Dedifferentiated amniotic fluid mesenchymal stem cell (primary cell): ENCODE data around the gene CHIC2.
"Not testable (repeated sequence)": the region's sequence is repeated elsewhere in the genome, so short reads cannot be mapped to it uniquely, and the experiment has no call there.

Source experiments
- DNase-seq: peaks from one replicate; pipeline ENCODE4 v3.0.0-alpha.2; 2016; ENCODE audit errors: extremely low spot score

Gene CHIC2

DNA sequence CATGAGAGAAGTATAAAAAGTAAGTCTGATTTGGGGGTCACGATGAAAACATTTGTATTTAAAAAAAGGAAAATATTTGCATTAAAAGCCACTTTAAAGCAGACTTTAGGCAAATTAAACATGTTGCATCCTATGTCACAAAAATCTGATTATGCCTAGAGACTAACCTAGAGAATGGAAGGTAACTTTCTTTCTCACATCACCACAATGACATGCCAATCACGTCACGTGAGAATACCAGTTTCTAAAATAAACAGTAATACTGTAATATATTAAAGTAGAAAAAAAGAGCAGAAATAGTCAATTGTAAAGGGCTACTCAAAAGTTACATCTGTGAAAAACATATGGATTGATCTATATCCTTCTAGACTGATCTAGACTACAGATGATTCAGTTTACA, 3.3 kb downstream of the CHIC2 start:
- DNase-seq = no peak

DNA sequence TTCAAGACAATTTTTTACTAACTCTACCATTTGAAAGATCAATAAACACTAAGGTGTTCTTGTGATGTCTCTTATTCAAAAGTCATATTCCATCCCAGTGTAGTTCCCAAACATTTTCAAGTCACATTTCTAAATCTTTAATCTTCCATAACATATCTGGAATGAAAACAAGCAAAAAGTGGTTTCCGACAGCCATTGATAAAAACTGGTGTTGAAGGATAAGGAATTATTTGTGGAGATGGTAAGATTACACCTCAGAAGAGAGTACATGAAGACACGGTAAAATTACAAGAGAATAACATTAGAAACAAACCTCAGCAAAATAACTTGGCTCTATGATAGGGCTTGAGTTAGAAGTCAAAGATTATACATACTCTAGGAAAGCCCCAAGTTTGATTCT, 4.3 kb downstream of the CHIC2 start:
- no peak for DNase-seq

- DNase-seq = no peak
Measured at GRCh38 chr4:54058171-54058570, 6.2 kb downstream of the CHIC2 start.

GRCh38 chr4:54056360-54056759, 8.0 kb downstream of the CHIC2 start:
- DNase-seq = no peak

- DNase-seq = no peak
Measured at GRCh38 chr4:54055494-54055893, 8.9 kb downstream of the CHIC2 start.

GRCh38 chr4:54054501-54054900, 9.9 kb downstream of the CHIC2 start:
- no peak for DNase-seq

DNA sequence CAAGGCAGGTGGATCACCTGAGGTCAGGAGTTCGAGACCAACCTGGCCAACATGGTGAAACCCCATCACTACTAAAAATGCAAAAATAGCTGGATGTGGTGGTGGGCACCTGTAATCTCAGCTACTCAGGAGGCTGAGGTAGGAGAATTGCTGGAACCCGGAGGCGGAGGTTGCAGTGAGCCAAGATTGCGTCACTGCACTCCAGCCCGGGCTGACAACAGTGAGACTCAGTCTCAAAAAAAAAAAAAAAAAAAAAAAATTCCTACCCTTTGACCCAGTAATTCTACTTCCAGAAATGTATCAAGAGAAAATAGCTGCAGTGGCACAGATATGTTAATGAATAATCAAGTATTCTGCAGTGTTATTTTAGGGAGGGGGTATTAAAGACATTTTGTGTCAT, 11.1 kb downstream of the CHIC2 start:
- not testable (repeated sequence) for DNase-seq

- DNase-seq = no peak
Measured at GRCh38 chr4:54050214-54050904, 14.0 kb downstream of the CHIC2 start.

DNA sequence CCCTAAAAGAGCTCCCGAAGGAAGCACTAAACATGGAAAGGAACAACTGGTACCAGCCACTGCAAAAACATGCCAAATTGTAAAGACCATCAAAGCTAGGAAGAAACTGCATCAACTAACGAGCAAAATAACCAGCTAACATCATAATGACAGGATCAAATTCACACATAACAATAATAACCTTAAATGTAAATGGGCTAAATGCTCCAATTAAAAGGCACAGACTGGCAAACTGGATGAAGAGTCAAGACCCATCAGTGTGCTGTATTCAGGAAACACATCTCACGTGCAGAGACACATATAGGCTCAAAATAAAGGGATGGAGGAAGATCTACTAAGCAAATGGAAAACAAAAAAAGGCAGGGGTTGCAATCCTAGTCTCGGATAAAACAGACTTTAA, 20.8 kb downstream of the CHIC2 start:
- not testable (repeated sequence) for DNase-seq

DNA sequence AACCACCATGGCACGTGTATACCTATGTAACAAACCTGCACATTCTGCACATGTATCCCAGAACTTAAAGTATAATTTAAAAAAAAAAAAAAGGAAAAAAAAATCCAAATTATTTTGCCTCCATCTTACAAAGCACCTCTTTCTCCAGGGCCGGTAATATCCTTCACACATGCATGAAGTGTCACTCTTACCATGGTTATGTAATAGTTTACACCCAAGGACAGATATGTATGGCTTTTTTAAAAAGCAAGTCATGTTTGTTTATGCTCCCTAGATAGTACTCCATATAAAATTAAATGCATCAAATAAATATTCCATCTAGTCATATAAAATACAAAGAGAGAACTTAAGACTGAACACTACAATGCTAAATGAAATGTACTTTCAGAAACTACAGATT, 22.5 kb downstream of the CHIC2 start:
- no peak for DNase-seq

DNA sequence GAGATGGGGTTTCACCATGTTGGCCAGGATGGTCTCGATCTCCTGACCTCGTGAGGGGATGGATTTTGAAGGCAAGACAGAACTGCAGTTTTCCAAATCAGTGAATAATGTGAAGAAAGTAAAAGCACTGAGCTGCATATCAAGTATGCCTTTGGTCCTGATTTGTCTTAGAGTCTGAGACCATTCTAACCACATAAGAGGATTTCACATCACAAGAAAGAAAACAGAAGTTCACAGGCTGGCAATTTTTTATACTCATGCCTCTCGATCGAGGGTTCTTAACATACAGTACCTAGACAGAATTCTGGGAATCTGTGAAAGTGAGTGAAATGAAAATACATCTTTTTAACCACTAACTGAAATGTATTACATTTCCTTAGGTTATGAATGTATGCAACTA, 23.3 kb downstream of the CHIC2 start:
- DNase-seq = no peak

- no peak for DNase-seq
Measured at GRCh38 chr4:54038056-54038455, 26.3 kb downstream of the CHIC2 start.

DNA sequence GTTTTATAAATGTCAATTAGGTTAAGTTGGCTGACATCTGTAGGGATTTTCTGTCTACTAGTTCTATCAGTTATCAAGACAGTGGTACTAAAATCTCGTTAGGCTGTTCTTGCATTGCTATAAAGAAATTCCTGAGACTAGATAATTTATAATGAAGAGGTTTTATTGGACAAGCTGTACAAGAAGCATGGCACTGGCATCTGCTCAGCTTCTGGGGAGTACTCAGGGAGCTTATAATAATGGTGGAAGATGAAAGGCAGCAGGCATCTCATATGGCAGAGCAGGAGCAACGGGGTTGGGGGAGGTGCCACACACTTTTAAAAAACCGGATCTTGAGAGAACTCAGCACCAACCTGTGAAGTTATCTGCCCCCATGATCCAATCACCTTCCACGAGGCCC, 28.2 kb downstream of the CHIC2 start:
- no peak for DNase-seq

DNA sequence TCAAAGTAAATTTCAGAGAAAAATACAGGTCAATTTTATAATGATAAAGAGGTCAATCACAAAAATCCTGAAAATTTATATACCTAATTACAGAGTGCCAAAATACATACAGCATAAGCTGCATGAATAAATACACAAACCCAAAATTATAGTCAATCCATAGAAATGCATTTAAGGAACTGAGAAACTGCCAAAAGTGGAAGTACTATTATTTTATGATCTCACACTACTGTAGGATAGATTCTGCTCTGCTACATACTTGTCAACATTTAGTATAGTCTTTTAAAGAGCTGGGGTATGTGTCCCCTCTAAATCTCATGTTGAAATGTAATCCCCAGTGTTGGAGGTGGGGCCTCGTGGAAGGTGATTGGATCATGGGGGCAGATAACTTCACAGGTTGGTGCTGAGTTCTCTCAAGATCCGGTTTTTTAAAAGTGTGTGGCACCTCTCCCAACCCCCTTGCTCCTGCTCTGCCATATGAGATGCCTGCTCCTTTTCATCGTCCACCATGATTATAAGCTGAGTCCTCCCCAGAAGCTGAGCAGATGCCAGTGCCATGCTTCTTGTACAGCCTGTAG, 31.8 kb downstream of the CHIC2 start:
- no peak for DNase-seq

- DNase-seq = no peak
Measured at GRCh38 chr4:54027311-54027710, 37.1 kb downstream of the CHIC2 start.

DNA sequence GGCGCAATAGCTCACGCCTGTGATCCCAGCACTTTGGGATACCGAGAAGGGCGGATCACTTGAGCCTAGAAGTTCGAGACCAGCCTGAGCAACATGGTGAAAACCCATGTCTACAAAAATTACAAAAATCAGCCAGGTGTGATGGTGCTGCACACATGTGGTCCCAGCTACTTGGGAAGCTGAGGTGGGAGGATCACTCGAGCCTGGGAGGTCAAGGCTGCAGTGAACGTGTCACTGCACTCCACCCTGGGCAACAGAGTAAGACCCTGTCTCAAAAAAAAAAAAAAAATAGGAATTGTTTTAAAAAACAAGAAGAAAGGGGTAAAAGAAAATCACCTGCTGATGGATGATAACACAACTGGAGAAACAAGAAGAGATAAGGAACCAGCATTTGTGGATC, 38.8 kb downstream of the CHIC2 start:
- DNase-seq = no peak

- not testable (repeated sequence) for DNase-seq
Measured at GRCh38 chr4:54023019-54023418, 41.4 kb downstream of the CHIC2 start.

- no peak for DNase-seq
Measured at GRCh38 chr4:54017974-54018373, 46.4 kb downstream of the CHIC2 start.

- no peak for DNase-seq
Measured at GRCh38 chr4:54017308-54017707, 47.1 kb downstream of the CHIC2 start.

DNA sequence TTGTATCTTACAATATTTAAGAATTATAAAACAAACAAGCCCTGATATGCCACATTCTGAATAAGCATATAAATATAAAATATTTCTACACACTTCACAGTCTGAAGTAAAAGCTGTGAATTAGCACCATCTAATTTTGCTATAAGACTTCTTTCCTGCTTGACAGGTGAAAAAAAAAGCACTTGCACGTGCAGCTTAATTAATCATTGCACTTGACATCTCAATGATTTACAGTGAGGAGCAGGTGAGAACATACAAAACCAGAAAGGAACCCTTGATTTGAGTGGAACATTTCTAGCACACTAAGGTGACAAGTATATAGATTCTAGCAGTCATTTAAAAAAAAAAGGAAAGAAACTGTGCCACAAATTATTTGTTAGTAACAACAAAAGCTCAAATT, 47.9 kb downstream of the CHIC2 start:
- DNase-seq = no peak

DNA sequence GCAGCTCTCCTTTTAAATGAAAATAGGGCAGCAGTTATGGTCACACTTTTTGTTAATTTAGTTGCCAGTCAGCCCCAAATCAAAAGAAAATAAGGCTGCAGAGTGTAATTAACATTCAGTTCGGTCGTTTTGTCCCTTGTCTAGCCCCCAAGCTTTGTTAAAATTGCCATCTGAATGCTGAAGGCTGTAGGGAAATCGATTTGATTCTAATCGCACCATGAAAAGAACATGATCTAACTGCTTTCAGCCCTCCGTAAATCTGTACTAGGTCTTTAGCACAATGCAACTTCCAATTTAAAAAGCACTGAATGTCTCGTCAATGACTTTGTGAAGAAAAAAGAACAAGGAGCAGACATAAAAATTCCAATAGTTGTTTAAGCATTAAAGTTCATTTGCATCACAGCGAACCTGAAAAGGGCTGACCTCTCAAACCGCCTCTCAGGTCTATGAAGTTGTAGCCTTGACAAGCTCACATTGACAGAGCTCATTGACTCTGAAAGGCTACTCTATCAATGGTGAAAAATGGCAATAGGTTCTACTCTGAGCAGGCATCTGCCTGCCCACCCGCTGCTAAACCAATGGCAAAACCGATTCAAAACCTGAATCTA, 48.9 kb downstream of the CHIC2 start:
- DNase-seq = no peak

- no peak for DNase-seq
Measured at GRCh38 chr4:54014666-54015160, 49.7 kb downstream of the CHIC2 start.

DNA sequence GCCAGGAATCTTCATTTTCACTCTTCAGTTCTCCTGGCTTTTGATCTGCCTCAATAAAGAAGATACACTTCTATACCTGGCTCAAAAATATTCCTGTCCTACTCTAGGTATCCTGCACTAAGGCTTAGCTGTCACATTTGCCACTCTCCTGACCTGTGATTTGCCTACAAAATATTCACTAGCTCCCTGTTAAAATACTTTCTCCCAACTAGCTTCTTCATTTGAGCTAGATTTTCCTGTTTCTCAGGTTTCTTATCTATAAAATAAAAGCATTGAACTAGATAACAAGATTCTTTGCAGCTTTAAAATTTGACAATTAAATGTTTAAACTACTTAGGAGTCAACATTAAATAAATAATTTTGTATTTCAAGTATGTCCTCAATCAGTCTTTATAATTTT, 53.2 kb downstream of the CHIC2 start:
- DNase-seq = no peak
